Stomach (tissue), 4 donors: ENCODE data around the gene ZPBP.

Experiments
- POLR2A ChIP-seq, 4 donors: fragments of 450-650 bp; IDR thresholded peaks; one replicate each; pipeline ENCODE4 v1.6.1; 2016; ENCODE audit warnings: antibody characterized with exemption in 4 of 4, control low read depth in 2 of 4, mild to moderate bottlenecking in 1 of 4, moderate library complexity in 1 of 4
- TF ChIP-seq, protein P1 (sequence below), 7 experiments: fragments of 450-650 bp in 4 of 7; fragments of 200-600 bp in 3 of 7; sonication (generic) in 3 of 7; IDR thresholded peaks; one replicate each; pipeline ENCODE4 v1.5.1; 2016 to 2019; ENCODE audit warnings: antibody characterized with exemption in 7 of 7, control low read depth in 2 of 7, mild to moderate bottlenecking in 1 of 7

DNA sequence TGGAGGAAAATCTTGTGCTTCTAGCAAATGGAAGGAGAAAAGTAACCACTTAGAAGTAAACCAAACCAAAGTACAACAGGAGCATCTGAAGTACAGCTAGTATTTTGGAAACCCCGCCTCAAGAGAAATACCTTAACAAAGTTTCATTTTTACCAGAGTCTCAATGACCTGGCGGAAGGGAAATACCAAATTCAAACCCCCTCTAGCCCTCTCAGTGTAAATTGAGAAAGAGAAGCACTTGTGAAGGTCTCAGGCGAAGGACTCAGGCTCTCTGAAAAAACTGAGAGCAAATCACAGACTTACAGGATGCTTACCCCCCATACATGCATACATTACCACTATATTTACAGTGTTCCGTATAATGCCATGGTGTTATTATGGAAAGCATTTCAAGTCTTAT is 70.1 kb downstream of the ZPBP start:
- TF ChIP-seq POLR2A (IDR thresholded peaks at IDR 0.05): no peak
- TF ChIP-seq, protein P1, sequence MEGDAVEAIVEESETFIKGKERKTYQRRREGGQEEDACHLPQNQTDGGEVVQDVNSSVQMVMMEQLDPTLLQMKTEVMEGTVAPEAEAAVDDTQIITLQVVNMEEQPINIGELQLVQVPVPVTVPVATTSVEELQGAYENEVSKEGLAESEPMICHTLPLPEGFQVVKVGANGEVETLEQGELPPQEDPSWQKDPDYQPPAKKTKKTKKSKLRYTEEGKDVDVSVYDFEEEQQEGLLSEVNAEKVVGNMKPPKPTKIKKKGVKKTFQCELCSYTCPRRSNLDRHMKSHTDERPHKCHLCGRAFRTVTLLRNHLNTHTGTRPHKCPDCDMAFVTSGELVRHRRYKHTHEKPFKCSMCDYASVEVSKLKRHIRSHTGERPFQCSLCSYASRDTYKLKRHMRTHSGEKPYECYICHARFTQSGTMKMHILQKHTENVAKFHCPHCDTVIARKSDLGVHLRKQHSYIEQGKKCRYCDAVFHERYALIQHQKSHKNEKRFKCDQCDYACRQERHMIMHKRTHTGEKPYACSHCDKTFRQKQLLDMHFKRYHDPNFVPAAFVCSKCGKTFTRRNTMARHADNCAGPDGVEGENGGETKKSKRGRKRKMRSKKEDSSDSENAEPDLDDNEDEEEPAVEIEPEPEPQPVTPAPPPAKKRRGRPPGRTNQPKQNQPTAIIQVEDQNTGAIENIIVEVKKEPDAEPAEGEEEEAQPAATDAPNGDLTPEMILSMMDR (IDR thresholded peaks at IDR 0.05): no peak
